SU-DHL-6 (cell line): Measurements from ENCODE around the gene MRRF.

Source experiments
- H2AFZ ChIP-seq: fragments of 200-600 bp; sonication (generic); 2 replicates; pipeline ENCODE4 v1.6.1; 2014; ENCODE audit warnings: low read depth, mild to moderate bottlenecking, moderate library complexity, mixed read lengths, antibody characterized with exemption, low read length; ENCODE audit not compliant: severe bottlenecking
- H3F3A ChIP-seq: fragments of 200-600 bp; shearing (Covaris generic); 2 replicates; pipeline ENCODE4 v1.6.0; 2016; ENCODE audit warnings: antibody characterized with exemption, mild to moderate bottlenecking; ENCODE audit not compliant: insufficient read depth
- H3K27ac ChIP-seq: fragments of 200-600 bp; sonication (generic); 2 replicates; pipeline ENCODE4 v1.5.1; 2016; ENCODE audit warnings: low read depth, mild to moderate bottlenecking, low read length, moderate library complexity, mixed read lengths
- H3K27me3 ChIP-seq: fragments of 200-600 bp; sonication (generic), shearing (Covaris generic); 2 replicates; pipeline ENCODE4 v1.6.0; 2014; ENCODE audit warnings: mild to moderate bottlenecking, low read length
- H3K36me3 ChIP-seq: fragments of 200-600 bp; sonication (generic); 2 replicates; pipeline ENCODE4 v1.6.1; 2014; ENCODE audit warnings: mild to moderate bottlenecking, low read length, mixed read lengths
- H3K4me2 ChIP-seq: fragments of 300-600, 200-600 bp; shearing (Covaris generic), sonication (generic); 2 replicates; pipeline ENCODE4 v1.6.0; 2014; ENCODE audit warnings: low read length, low read depth, mild to moderate bottlenecking; ENCODE audit not compliant: poor library complexity, severe bottlenecking
- H3K4me3 ChIP-seq: fragments of 200-600 bp; sonication (generic); 2 replicates; pipeline ENCODE4 v1.5.1; 2014; ENCODE audit warnings: antibody characterized with exemption, low read length, mild to moderate bottlenecking, mixed read lengths; ENCODE audit not compliant: insufficient read depth, poor library complexity, severe bottlenecking
- H3K79me2 ChIP-seq: fragments of 200-600 bp; sonication (generic); 2 replicates; pipeline ENCODE4 v1.6.1; 2014; ENCODE audit warnings: mild to moderate bottlenecking, low read length, moderate library complexity; ENCODE audit not compliant: insufficient read depth
- H3K9ac ChIP-seq: fragments of 200-600 bp; sonication (generic); 2 replicates; pipeline ENCODE4 v1.7.0; 2014; ENCODE audit warnings: mild to moderate bottlenecking, low read length
- H3K9me2 ChIP-seq: fragments of 200-600 bp; sonication (generic); replicated peaks from 2 replicates; pipeline ENCODE4 v1.6.1; 2014; ENCODE audit warnings: low read length; ENCODE audit not compliant: insufficient read depth
- H3K9me3 ChIP-seq: fragments of 200-600 bp; sonication (generic); 2 replicates; pipeline ENCODE4 v1.6.1; 2014; ENCODE audit warnings: low read length, mixed read lengths; ENCODE audit not compliant: insufficient read depth
- H4K20me1 ChIP-seq: fragments of 200-600 bp; sonication (generic); 2 replicates; pipeline ENCODE4 v1.6.1; 2014; ENCODE audit warnings: low read depth, mild to moderate bottlenecking, antibody characterized with exemption, low read length, moderate library complexity, mixed read lengths
- EZH2phosphoT487 ChIP-seq: fragments of 200-600 bp; sonication (generic), shearing (Covaris generic); conservative IDR thresholded peaks from 2 replicates; pipeline ENCODE4 v1.6.1; 2018; ENCODE audit warnings: mild to moderate bottlenecking, antibody characterized with exemption, low read length, moderate library complexity, mixed read lengths
- TF ChIP-seq, protein P1 (sequence below): fragments of 200-600 bp; sonication (generic); IDR thresholded peaks from one replicate; pipeline ENCODE4 v1.5.1; 2017; ENCODE audit warnings: antibody characterized with exemption, mild to moderate bottlenecking, low read length, moderate library complexity; ENCODE audit not compliant: insufficient read depth, poor library complexity, severe bottlenecking

MRRF gene

DNA sequence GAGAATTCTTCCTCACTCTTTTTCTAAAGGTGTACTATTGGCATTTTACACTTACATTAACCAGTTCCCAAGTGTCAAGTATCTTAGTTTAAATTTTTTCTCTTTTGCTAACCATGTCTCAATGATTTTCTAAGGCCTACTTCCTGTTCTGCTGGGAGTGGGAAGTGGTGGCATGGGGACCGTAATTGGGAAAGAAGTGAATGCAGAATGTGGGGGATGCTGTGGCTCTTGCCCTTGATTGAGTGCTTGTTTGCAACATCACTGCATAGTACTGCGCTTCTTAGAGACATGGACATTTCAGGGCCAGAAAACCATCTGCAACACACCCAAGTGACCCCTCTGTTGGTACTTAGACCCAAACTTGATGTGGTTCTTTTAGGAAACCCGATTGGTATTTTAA is 32.8 kb downstream of the MRRF start:
- Histone ChIP-seq H3K36me3 (peaks cover 16% of the 10 kb centered on the region), H3K4me3 (no peak overlapping the region), H3K9ac (no peak overlapping the region), H3F3A (no peaks in the 10 kb centered on the region), H2AFZ (no peak overlapping the region), H3K79me2 (no peaks in the 10 kb centered on the region; the same call in 1 of the 2 replicates), H3K27me3 (no peaks in the 10 kb centered on the region), H3K27ac (no peak overlapping the region), H3K9me3 (no peaks in the 10 kb centered on the region), H3K9me2 (no peaks in the 10 kb centered on the region), H4K20me1 (no peaks in the 10 kb centered on the region), H3K4me2 (no peak overlapping the region)
- no peak for TF ChIP-seq EZH2phosphoT487
- TF ChIP-seq, protein P1, sequence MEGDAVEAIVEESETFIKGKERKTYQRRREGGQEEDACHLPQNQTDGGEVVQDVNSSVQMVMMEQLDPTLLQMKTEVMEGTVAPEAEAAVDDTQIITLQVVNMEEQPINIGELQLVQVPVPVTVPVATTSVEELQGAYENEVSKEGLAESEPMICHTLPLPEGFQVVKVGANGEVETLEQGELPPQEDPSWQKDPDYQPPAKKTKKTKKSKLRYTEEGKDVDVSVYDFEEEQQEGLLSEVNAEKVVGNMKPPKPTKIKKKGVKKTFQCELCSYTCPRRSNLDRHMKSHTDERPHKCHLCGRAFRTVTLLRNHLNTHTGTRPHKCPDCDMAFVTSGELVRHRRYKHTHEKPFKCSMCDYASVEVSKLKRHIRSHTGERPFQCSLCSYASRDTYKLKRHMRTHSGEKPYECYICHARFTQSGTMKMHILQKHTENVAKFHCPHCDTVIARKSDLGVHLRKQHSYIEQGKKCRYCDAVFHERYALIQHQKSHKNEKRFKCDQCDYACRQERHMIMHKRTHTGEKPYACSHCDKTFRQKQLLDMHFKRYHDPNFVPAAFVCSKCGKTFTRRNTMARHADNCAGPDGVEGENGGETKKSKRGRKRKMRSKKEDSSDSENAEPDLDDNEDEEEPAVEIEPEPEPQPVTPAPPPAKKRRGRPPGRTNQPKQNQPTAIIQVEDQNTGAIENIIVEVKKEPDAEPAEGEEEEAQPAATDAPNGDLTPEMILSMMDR = no peak

DNA sequence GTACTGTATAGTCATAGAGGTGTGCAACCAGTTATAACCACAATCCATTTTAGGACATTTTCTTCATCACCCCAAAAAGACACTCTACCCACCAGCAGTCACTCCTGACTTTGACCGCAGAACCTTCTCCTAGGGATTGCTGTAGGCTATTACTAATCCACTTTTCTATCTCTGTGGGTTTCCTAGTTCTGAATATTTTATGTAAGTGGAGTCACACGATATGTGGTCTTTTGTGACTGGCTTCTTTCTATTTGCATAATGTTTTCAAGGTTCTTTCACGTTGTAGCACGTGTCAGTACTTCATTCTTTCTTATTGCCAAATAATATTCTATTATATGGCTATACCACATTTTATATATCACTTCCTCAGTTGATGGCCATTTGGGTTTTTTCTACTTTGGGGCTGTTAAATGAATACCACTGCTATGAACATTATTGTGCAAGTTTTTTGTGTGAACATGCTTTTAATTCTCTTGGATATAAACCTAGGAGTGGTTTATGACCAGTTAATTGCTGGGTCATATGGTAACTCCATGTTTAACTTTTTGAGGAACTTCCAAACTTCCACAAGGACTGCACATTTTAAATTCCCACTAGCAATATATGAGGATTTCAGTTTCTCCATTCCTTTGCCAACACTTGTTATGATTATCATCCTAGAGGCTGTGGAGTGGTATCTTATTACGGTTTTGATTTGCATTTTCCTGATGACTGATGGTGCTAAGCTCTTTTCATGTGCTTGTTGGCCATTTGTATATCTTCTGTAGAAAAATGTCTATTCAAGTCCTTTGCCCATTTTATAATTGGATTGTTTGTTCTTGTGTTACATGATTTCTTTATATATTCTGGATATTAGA is 37.8 kb downstream of the MRRF start:
- Histone ChIP-seq H3K36me3 (peaks cover 4% of the 10 kb centered on the region; the same call in 1 of the 2 replicates), H2AFZ (no peak overlapping the region), H3K27ac (no peak overlapping the region), H4K20me1 (no peaks in the 10 kb centered on the region), H3K27me3 (no peaks in the 10 kb centered on the region), H3K4me2 (no peak overlapping the region), H3K9me3 (no peaks in the 10 kb centered on the region), H3K9me2 (no peaks in the 10 kb centered on the region), H3K9ac (no peak overlapping the region), H3K4me3 (no peak overlapping the region), H3F3A (no peaks in the 10 kb centered on the region), H3K79me2 (peaks cover 7% of the 10 kb centered on the region; the same call in 1 of the 2 replicates)
- no peak for TF ChIP-seq EZH2phosphoT487
- TF ChIP-seq, protein P1 = no peak

DNA sequence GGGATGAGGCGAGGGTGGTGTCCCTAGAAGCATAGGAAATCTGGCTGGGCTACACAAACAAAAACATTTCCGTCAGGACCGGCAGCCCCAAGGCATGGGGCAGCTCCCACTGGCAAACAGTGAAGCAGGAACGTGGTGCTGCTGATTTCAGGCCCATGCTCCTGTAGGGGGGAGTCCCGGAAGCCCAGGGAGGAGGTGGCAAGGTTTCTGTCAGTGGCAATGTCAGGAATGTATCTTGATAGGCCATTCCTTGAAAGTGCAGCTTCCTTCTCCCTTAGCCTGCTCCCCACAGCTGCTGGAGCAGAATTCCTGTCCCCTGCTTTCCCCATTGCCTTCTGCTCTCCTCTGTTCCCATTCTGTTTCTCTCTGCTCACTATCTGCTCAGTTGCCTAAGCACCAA is 42.4 kb downstream of the MRRF start:
- TF ChIP-seq EZH2phosphoT487 = no peak
- TF ChIP-seq, protein P1 = no peak
- Histone ChIP-seq H2AFZ (no peak overlapping the region), H3F3A (no peaks in the 10 kb centered on the region), H3K4me3 (no peak overlapping the region), H3K4me2 (no peak overlapping the region), H3K79me2 (peaks cover 7% of the 10 kb centered on the region; the same call in 1 of the 2 replicates), H3K9me3 (no peaks in the 10 kb centered on the region), H3K9ac (no peak overlapping the region), H3K27me3 (no peaks in the 10 kb centered on the region), H3K36me3 (peaks cover 21% of the 10 kb centered on the region), H3K9me2 (no peaks in the 10 kb centered on the region), H4K20me1 (no peaks in the 10 kb centered on the region), H3K27ac (no peak overlapping the region)
